Islet of Langerhans (tissue), 1 donor: Measurements from ENCODE around the gene OR4F6.
"Not testable (repeated sequence)": the region's sequence is repeated elsewhere in the genome, so short reads cannot be mapped to it uniquely, and the experiment has no call there.

Experiments
- FAIRE-seq: peaks from one replicate; lab custom pipeline; 2011; peaks lifted over from hg19 to GRCh38; lab: Jason Lieb, UNC

Gene OR4F6, protein sequence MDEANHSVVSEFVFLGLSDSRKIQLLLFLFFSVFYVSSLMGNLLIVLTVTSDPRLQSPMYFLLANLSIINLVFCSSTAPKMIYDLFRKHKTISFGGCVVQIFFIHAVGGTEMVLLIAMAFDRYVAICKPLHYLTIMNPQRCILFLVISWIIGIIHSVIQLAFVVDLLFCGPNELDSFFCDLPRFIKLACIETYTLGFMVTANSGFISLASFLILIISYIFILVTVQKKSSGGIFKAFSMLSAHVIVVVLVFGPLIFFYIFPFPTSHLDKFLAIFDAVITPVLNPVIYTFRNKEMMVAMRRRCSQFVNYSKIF

DNA sequence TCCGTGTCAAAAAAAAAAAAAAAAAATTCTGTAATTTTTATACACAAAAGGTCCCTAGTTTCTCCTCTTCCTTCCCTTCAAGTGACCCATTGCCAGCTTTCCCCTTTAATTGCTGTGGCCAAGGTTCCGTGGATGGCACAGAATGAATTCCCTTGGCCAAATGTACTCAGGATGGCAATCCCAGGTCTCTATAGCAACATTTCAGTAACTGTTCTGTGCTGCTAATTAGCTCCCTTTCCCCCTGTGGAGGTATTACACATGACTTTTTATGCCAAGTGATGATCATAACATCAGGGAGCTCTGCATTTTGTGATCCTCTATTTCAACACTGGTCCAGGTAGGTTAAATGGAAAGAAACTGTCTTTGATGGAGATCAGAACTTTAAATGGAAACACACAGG lies at the start of gene OR4F6:
OR4F6 (plus strand) TSS at position 301 of the 400 bp plus-strand sequence. CDS start 2,211 bp downstream, outside the sequence.
- no peak for FAIRE-seq

DNA sequence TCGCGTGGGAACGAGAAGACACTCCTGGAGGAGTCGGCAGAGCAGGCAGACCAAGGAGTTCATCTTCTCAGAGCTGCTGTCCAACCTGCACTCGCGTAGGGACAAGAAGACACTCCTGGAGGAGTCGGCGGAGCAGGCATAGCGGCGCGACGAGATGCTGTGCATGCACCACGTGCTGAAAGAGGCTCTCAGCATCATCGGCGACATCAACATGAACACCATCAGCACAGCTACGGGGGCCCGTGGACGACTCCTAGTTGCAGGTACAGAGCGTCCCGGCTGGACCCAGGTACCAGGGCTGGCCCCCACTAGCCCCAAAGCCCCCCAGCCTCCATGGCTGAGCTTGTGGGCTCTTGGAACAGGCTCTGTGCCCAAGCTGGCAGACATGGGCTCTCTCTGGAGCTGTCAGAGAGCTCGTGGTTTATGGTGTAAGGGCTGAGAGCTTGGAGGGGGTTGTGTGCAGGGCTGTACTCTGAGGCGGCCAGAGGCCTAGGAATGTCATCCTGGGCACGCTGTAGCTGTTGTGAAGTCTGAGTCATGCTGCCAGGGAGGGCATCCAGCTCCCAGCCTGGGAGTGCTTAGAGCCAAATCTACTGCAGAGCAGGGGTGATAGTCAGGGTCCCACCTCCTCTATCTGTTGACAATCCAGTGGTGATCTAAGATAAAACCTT lies 38.5 kb upstream of the OR4F6 start:
- FAIRE-seq: not testable (repeated sequence)

DNA sequence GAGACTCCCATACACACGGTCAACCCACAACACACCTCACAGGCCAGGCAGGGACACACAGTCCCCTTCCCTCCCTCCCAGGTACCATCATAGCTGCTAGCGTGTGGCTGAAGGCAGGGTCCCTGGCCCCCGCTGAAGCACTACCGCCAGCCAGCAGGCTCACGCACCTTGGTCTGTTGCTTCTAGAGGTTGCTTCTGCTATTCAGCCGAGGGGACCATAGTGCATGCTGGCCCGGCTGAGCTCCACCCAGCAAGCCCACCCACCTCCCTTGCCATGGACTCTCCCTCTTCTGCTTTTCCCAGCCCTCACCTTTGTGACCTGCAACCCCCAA lies 38.0 kb upstream of the OR4F6 start:
- FAIRE-seq: not testable (repeated sequence)

DNA sequence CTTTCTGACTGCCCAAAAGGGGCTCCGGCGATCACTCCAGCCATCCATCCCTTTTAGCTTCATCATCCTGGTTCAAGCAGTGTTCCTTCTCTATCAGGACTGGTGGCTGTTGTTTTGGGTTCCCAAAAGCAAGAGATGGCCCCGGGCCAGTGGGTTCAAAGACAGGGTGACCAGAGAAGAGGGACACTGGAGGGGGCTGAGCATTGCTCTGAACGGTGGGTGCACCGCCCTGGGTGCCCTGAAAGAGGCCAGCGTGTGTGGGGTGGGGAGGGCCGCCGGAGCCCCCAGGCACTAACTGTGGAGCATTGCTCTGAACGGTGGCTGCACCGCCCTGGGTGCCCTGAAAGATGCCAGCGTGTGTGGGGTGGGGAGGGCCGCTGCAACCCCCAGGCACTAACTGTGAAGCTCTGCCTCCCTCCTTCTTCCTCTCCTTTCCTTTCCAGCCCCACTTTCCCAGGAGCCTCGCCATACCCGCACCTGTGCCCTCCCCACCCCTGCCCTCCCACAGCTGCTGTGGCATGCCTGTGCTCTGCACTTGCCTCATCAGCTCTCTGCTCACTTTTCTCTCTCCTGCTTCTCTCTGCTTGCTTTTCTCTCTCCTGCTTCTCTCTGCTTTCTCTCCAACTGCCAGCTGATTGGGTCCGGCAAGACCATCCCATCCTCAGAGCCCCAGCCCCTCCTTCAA lies 37.4 kb upstream of the OR4F6 start:
- no peak for FAIRE-seq

DNA sequence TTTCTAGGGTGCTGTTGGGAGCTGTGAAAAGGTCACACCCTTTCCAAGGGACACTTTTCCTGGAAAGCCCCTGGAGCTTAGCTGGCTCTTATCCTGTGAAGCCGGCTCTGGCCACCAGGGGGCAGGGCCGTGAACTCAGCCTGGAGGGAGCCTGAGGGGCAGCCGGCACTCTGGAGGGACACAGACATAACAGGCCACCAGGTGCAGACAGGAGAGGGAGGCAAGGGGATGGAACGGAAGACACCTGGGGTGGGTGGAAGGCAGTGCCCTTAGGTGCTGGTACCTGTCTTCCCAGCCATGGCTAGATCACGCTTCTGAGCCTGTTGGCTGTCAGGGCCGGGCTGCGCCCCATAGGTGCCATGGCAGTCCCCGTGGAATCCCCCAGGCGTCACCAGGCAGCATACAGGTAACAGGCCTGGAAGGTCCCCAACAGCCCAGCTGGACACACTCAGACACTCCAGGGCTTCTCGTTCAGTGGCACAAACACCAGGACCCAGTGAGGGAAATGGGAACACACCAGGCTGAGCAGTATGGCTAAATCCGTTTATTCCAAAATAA lies 36.1 kb upstream of the OR4F6 start:
- FAIRE-seq: not testable (repeated sequence)

DNA sequence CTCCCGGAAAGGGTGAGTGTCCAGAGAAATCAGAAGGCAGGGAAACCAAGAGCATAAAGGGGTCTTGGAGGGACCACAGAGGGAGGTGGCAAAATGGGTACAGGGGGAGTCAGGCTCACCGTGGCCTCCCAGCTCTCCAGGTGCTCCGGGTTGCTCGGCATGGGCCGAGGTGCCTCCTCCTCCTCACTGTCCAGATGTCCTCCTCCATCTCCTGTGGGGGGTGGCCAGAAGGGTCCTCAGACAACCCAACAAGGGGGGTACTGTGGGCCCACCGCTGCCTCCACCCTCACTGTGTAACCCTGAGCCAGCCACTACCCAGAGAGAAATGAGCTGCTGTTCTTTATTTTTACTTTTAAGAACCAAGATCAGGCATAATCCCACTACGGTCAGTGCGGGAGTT lies 30.4 kb upstream of the OR4F6 start:
- FAIRE-seq: no peak

DNA sequence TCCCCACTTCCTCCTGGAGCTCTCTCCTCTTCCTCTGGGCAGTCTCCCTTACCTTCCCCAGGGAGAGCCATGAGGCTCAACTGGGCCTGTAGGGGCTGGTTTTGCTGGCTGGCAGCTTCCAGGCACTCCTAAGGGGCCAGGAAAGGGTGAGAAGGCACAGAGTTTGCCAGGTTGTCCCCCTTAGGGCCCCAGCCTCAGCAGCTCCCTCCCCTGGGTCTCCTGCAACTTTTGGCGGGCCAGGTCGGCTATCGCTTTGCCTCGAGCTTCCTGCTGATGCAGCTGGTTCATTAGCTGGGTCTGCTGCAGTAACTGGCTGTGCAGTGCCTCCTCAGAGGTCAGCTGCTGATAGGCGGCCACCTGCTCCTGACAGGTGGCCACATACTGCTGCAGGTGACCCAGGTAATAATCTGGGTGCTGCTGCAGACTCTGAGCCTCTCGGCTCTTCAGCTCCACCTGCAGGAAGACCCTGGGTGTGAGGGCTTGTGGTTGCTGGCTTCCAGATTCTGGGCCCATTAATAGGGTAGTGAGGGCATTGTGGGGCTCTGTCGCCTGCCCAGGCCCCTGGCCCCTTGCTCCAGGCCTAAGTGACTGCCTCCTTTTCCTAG lies 29.7 kb upstream of the OR4F6 start:
- FAIRE-seq: no peak

DNA sequence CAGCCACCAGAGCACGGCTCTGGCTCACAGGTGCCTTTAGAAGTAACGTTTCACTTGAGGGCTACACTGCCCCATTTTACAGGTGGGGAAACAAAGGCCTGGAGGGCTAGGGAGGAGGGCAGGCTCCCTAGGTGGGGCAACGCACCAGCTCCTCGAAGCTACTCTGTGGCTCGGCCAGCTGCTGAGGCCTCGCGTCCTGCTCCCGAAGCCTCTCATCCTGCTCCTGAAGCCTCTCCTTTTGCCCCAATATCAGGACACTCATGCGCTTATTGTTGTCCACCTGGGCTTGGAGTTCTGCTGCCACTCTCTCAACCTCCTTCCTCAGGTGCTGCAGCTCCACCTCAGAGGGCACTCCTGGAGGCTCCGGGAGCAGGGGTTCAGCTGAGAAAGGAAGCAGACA lies 28.2 kb upstream of the OR4F6 start:
- FAIRE-seq: no peak

DNA sequence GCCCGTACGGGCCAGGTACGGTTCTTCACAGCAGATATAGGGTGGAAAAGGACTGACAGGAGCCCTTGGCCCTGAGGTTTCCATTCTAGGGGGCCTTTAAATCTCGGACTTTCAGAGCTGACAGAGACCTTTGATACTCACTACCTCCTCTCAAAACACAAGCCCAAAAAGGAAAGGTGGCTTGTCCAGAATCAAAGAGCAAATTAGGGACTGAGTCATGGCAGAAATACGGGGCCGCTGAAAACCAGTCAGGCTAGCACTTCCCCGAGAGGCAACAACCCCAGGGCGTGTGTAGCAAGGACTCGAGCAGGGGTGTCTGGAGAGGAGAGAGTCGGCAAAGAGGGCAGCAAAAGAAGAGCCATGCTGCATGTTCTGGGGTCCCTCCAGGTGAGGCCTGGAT lies 24.7 kb upstream of the OR4F6 start:
- FAIRE-seq: not testable (repeated sequence)

DNA sequence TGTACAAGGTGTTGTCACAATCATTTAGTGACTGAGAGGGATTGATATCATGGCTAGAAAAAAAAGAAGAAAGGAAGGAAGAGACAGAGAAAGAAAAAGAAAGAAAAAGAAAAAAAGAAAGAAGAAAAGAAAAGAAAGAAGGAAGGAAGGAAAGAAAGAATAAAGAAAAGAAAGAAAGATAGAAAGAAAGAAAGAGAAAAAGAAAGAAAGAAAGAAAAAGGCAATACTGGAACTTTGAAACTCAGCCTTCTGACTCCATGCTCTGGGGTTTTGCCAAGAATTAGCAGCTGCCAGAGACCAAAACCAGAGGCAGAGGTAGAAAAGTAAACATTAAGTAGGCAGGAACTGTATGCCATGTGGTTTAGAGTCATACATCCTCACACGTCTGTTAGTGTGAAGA lies 23.1 kb upstream of the OR4F6 start:
- FAIRE-seq: peak; percentile 13

DNA sequence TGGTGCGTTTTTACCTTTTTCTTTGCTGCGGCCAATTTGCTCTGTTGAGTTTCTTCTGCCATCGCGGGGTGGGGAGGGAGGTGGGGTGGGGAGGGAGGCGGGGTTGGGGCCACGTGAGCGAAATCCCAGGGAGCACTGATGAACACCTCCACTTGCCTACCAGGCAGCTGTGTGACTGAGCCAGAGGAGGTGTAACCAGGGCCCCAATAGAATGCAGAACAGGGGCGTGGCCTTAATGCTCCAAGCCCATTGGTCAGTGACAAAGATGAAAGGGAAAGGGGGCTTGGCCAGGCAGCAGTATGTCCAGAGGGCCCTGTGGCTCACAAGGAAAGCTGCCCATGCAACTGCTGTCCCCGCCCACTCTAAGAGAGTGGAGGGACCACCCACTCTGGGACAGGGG lies 21.4 kb upstream of the OR4F6 start:
- no peak for FAIRE-seq

DNA sequence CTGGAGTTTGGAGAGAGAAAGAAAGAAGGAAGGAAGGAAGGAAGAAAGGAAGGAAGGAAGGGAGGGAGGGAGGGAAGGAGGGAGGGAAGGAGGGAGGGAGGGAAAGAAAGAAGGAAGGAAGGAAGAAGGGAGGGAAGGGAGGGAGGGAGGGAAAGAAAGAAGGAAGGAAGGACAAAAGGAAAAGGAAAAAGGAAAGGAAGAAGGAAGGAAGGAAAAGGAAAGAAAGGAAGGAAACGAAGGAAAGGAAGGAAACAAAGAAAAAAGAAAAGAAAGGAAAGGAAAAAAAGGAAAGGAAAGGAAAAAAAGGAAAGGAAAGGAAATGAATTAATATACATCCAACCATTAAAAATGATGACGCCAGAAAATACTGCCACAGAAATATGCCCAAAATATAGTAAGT lies 18.7 kb upstream of the OR4F6 start:
- no peak for FAIRE-seq

DNA sequence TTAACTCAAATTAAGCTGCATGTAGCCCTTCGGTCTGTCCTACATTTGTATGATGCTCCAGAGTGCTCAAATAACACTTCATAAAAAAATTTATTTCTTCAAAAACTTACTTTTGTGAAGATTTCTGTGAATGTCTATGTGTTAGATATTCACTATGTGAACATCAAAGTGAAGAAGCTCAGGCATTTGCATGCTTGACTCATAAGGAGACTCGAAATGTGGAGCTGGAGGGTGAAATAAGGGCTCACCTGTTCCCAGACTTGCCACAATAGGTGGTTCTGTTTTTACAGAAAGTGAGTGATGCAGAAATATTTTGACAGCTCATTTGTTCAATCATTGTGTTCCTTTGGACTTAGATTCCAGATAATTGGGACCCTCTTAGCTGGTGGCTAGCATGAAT lies 16.9 kb upstream of the OR4F6 start:
- FAIRE-seq: not testable (repeated sequence)

DNA sequence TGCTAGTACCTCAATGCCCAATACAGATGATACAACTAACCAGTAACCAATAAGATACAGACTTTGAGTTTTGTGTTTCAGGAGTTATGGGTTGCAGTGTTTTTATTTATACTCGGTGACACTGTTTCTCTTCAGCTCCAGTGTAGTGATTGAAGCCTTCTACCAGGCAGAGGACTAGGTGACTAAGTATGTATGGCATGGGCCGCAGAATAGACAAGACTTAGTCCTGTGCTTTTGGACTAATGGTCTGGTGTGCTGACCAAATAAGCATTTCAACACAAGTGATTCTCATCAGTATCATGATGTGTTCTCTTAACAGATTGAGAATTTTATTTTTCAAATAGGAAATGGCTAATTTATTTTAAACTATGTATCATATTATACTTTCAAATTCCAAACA lies 15.3 kb upstream of the OR4F6 start:
- FAIRE-seq: not testable (repeated sequence)

DNA sequence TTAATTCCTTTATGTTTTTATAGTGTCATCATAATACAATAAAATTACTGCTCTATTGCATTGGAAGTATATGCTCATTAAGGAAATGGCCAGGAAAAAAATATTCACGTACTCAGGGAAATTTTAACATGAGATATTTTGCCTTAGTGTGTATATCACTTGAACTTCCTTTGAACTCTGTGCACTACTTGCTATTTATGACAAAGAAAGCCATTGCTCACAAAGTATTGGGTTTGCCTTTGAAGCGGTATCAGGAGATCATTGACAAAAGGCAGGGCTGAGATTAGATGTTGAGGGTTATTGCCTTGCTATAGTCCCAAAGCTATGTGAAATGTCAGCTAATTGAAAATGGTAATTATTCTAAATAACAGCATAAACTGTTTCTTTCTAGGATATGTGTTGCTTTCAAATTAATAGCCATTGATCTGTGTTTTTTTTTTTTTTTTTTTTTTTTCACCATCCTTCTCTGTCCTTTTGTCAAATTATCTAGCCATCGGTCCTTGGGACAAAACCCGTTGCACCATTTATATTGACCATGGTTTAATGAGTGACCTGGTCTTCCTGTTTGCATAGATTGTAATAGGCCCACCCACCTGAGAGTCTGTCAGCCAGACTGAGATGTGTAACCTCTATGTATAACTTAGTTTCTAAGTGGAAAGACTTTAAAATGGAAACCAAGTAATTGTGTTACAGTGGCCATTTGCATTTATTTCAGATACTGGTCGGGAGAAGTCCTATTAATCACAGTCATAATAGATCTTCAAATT lies 14.6 kb upstream of the OR4F6 start:
- FAIRE-seq: not testable (repeated sequence)

DNA sequence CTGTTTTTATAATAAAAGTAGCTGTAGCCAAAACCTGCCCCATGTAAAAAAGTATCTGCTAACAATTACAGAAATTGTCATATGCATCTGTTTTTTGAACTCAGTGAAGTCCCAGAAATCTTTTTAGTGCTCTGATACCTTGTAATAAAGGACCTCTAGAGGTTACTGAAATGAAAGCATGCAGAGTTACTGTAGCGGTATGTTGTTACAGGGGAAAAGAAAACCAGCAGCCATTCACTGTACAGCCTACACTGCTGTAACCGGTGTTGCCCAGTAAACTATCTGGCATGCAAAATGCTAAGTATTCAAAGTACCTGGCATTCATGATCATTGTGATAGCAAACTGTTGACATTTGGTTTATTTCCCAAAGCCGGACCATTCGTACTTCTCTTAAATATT lies 12.6 kb upstream of the OR4F6 start:
- not testable (repeated sequence) for FAIRE-seq

DNA sequence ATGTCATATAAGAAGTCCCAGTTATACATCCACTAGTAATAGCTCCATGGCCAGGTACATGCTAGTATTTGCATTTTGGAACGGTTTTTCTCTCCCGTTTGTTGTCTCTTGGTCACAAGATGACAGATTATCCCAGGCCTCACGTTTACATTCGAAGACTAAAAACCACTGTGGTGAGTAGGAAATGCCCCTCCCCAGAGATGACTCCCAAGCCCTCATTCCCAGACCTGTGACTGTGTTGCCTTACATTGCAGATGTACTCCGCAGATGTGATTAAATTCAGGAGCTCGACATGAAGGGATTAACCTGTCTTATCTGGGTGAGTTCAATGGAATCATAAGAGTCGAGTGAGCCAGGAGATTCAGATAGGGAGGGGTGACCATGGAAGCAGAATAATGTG lies 9.3 kb upstream of the OR4F6 start:
- FAIRE-seq: not testable (repeated sequence)

DNA sequence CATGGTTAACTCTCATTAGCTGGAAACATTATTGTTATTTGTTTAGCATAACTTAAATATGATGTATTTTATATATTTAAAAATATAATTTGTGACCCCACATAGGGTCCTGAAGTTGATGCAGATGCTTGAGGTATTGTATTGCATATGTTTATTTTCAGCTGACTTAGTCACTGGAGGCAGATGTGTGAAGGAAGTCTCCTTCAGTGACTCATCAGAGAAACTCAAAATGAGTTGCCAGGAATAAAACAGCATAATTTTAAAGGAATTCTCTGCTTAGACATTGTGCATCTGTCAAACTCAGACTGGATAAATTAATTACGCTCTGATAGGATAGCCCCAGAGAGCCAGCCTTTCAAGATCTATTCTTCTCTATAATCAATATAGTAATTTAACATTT lies 7.9 kb upstream of the OR4F6 start:
- no peak for FAIRE-seq

DNA sequence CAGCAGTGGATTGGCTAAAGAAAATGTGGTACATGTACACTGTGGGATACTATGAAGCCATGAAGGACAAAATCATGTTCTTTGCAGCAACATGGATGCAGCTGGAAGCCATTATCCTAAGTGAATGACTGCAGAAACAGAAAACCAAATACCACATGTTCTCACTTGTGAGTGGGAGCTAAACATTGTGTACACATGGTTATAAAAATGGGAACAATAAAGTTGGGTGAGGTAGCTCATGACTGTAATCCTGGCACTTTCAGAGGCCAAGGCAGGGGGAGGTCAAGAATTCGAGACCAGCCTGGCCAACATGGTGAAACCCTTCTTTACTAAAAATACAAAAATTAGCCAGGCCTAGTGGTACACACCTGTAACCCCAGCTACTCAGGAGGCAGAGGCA lies 3.6 kb upstream of the OR4F6 start:
- FAIRE-seq: no peak

DNA sequence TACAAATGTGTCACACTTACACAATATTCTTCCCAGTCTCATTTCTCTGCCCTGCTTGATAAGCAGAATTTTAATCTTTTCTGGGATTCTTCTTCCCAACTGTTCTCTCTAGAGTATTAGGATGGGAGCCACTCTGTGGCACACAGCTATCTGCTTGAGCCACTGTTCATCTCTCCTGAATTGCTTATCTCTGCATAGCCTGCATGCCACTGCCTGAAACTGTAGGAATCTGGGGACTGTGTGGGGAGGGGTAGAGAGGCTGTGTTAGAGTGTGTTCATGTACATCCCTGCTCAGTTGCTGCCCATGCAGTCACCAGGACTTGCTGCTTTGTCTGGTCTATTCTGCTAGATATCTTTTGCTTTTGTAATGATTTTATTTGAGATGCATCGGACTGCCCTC lies 2.3 kb upstream of the OR4F6 start:
- FAIRE-seq: no peak

DNA sequence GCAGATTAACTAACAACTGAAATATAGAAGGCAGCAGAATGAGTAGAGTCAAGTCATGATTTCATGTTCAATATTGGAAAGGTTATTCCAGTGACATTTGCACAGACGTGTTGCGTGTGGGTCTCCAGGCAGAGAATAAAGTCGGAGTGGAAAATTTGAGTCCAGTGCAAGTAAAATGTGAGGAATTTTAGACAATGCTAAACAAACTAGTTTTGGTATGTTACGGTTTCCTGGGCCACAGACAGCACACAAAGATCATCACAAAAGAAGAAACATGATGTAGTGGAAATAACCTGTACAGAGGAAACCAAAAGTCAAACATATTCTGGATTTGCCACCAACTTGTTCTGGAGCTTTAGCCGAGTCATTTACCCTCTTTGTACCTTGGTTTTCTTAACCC lies 367 bp downstream of the OR4F6 start:
- FAIRE-seq: no peak

DNA sequence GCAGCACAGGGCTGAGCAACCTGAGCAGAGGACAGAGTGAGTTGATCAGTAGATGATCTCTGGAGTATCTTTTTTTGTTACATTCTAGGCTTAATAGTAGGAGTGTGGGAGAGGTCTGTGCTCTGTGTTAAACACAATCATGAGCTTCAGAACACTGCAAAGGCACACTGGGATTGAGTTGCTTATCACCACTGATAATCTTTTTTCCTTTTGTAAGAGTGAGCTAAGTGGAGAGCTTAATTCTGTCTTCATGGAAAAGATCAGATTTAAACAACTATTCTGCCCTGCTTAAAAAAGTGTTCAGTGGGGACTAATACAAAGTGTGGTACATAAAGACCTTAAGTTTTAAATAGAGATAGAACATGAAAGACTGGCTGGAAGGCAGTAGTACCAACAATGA lies 1.1 kb downstream of the OR4F6 start:
- FAIRE-seq: no peak
